Lung microvascular endothelial cell (primary cell): ENCODE results near the gene CPT1A. TPM values are rescaled to one million over a fixed set of nuclear protein-coding genes. Genes with fewer than 3 reads are reported as not detected.
A peak's percentile ranks its signal among the peaks of the same experiment; 100 is the strongest.
"Not testable (repeated sequence)": the region's sequence is repeated elsewhere in the genome, so short reads cannot be mapped to it uniquely, and the experiment has no call there.

Experiments used
- DNase-seq, 2 donors: peaks; one replicate each; pipeline versions ENCODE4 v3.0.0 to v3.0.0-alpha.2; 2010; ENCODE audit warnings: low read depth in 2 of 2
- total RNA-seq: library from RNA; depleted of rRNA; stranded (reverse); fragments of >200 nt; gene quantifications from 2 replicates; pipeline ENCODE4 v1.2.1, GENCODE V29; 2014

CPT1A gene
- 71.5 and 115 TPM in 2 replicates for total RNA-seq

DNA sequence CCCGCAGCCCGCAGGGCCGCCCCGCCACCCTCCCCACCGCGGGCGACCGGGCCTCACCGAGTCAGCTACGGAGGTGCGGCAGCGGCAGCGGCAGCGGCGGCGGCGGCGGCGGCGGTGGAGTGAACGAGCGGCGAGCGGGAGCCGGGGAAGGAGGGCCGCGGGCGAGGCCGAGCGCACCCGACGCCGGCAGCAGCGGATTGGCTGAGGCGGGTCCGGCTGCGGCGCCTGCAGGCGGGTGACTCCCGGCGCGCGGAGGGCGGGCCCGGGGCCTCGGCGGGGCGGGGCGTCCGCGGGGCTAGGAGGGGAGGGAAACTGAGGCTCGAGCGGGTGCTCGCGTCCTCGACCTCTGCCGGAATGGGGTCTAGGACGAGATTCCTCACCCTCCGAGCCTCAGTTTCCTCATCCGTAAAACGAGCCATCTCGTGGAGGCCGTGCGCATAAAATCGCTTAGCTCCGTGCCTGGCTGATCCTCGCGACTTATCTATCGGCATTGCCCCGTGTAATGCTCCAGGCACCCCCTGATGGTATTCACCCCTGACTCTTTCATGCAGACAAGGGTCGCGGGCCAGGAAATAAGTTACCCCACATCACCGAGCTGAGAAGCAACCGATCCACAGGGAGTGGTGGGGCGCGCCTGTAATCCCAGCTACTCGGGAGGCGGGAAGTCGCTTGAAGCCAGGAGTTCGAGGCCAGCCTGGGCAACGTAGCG, at the start of gene CPT1A:
Gene CPT1A, minus strand, starts transcription at position 199 of the 709 bp plus-strand sequence. CDS start 26,442 bp downstream, outside the sequence.
- peak; percentile 77 to 83 for DNase-seq

- peak; percentile 54 to 97 for DNase-seq
Observed at GRCh38 chr11:68890490-68891231, 48.9 kb upstream of the CPT1A start.

GRCh38 chr11:68889948-68890446, 48.3 kb upstream of the CPT1A start:
- peak in 1 of 2 donors; percentile 55 for DNase-seq

GRCh38 chr11:68884827-68885226, 43.1 kb upstream of the CPT1A start:
- DNase-seq, result not testable (repeated sequence)

DNA sequence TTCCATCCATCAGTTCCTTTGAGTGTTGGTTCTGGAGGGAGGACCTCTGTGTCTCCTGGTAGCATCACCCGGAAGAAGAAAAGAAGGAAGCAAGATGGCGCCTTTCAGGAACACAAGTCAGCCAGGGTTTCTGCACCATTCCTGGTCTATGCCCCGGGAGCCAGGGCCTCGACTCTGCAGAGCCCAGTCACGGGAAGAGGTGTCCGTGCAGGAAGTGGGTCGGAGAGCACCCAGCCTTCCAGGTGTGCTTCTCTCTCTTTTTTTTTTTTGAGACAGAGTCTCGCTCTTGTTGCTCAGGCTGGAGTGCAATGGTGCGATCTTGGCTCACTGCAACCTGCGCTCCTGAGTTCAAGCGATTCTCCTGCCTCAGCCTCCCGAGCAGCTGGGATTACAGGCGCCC, 40.7 kb upstream of the CPT1A start:
- no peak for DNase-seq

DNA sequence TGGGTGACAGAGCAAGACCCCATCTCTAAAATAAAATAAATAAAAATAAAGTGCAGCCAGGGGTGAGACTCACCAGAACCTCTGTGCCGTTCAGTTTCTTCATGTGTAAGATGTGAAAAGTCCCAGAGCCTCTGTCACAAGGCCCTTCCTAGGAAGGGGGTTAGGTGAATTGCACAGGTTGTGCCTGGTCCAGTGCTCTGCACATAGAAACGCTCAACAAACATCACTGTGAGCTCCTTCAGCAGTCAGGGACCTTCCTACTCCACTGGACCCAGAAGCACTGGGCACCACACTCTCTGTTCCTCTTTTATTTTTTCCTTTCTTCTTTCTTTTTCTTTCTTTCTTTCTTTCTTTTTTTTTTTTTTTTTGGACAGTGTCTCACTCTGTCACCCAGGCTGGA, 39.6 kb upstream of the CPT1A start:
- no peak for DNase-seq

- no peak for DNase-seq
Observed at GRCh38 chr11:68880851-68881250, 39.1 kb upstream of the CPT1A start.

DNA sequence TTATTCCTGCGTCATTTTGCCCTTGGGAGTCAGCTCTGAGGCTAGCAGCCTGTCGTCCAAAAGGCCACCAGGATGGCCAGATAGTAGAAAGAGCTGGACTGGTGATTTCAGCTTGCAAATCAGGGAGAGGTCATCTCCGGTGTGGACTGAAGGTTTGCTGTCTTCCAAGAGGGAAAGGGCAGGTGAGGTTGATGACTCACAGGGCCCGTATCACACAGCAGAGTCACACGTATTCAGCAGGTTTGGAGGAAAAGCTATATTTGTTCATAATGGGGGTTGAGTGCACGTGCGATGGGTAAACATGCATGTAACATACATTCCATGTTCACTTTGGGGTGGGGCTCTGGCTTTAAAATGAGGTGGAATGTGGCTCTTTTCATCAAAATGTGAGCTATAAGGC, 36.3 kb upstream of the CPT1A start:
- peak in 1 of 2 donors; percentile 59 for DNase-seq

DNA sequence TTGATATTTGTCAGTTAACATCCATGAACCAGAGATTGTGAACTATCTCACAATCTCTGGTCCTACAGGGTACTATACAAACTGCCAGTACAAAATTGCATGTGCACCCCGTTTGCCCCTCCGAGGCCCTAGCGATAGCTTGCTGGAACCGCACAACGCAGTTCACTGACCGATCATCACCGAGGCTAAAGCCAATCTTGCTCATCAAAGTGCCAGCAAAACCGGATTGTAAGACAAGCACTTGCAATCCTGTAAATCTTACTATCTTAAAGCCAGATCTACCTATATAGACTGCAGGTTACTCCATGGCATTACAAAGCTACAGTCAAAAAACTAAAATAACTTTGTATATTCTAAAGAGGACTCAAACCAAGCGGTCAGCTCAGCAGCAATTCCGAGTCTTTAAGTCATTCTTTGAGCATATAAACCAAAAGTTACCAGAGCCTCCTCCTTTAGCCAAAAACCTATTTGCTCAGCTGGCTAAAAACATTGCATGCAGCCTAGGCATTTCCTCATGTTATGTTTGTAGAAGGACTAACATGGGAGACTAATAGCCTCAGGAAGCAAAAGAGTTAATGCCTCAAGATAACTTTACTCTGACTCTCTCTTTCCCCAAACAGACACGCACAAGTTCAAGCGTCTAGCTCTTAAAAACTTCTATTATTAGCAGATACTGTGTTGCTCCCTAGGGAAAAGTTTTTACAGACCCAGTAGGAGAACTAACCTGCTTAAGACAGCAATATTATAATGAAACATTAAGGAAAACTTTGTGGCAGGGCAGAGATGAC, 30.7 kb upstream of the CPT1A start:
- no peak for DNase-seq

DNA sequence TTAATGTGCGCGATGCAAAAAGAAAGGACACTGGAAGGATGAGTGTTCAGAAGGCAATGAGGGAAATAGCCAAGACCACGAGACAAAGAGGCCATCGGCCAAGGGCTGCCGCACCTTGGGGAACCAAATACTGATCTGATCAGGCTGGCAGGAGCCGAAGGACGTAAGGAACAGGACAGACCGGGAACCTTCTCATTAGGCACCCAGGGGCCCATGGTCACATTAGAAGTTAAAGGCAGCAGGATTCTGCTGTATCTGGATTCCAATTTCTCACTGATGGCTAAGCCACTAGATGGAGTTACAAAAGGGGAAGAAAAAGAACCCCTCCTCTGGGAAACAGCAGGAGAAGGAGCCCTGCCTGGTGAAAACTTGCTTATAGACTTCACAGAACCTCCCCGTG, 28.8 kb upstream of the CPT1A start:
- DNase-seq, result no peak

GRCh38 chr11:68868221-68868835, 26.6 kb upstream of the CPT1A start:
- DNase-seq, result no peak

- DNase-seq, result no peak
Observed at GRCh38 chr11:68867066-68867465, 25.4 kb upstream of the CPT1A start.

DNA sequence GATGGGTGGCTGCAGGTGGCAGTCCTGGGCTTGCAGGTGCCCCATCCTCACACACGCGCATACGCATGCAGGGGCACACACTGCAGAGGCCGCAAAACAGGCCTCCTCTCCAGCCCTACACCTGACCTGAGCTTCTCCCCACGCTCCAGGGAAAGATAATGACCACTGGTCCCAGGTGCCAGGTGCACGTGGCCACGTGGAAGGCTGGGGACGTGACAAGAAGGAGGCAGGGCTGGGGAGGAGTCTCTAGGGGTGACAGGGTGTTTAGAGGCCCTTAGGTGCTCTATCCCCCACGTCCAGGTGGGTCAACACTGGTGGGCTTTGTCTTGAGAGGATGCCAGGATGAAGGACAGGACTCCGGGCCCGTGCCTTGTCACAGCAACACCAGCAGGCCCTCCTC, 23.5 kb upstream of the CPT1A start:
- no peak for DNase-seq

GRCh38 chr11:68863553-68864265, 22.0 kb upstream of the CPT1A start:
- no peak for DNase-seq

DNA sequence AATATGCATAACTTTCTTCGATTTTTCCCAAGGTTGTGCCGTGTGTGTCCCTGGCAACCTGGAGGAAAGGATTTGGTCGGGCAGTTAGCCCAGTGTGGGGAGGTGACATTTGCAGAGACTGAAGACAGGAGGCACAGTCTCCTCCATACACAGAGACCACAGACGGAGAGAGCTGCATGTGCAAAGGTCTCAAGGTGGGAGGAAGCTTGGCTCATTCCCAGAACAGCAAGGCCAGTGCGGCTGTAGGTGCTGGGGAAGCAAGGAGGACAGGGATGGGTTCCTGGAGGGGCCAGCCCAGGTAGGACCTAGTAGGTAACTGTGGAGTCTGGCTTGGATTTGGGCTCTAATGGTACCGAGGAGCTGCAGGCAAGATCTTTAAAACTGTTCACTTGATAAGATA, 20.7 kb upstream of the CPT1A start:
- no peak for DNase-seq

DNA sequence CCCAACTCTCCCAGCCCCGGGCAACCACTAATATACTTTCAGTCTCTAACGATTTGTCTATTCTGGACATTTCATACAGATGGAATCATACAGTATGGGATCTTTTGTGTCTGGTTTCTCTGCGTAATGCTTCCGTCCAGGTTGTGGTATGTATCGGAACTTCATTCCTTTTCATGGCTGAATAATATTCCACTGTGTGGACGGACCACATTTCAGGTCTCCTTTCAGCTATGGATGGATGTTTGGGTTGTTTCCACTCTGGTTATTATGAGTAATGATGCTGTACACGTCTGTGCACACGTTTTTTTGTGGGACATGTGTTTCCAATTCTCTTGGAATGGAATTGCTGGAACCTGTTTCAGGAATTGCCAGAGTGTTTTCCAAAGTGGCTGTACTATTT, 17.4 kb upstream of the CPT1A start:
- DNase-seq, result no peak

DNA sequence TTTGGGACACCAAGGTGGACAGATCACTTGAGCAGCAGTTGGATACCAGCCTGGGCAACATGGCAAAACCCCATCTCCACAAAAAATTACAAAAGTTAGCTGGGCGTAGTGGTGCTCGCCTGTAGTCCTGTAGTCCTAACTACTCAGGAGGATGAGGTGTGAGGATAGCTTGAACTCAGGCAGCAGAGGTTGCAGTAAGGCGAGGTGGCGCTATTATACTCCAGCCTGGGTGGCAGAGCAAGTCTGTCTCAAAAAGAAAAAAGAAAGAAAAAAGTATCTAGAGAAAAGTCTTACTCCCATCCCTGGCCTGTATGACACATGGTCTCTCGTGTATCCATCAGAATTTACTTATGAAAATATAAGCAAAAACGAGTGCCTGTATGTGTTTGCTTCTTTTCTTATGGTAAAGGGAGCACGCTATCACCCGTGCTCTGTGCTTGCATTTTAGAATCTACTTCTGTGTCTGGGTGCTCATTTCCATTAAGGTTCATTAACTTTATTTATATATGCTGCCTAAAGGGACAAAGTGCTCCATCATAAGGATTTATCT, 15.4 kb upstream of the CPT1A start:
- no peak for DNase-seq

DNA sequence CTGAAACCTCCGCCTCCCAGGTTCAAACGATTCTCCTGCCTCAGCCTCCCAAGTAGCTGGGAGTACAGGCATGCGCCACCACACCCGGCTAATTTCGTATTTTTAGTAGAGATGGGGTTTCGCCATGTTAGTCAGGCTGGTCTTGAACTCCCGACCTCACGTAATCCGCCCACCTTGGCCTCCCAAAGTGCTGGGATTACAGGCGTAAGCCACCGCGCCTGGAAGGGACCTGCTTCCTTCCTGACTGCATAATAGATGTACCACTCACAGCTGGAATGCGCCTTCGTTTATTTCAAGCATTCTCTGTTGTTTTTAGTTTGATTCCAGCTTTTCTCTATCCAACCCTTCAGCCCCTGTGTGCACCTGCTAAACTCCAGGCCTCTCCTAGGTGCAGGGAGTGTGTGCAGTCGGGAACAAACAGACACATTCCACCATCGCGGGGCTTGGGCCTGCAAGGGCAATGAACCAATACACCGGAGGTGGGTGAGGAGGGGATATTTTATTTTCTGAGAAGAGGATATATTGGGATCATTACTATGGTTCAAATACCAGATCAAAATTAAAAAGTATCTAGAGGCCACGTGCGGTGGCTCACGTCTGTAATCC, 14.8 kb upstream of the CPT1A start:
- DNase-seq, result peak in 1 of 2 donors; percentile 30

- peak; percentile 47 to 87 for DNase-seq
Observed at GRCh38 chr11:68855205-68855981, 13.7 kb upstream of the CPT1A start.
